C4-2B (cell line): ENCODE results near the gene AVL9.
"Not testable (repeated sequence)": the region's sequence is repeated elsewhere in the genome, so short reads cannot be mapped to it uniquely, and the experiment has no call there.

Source experiments
- ZFX ChIP-seq: fragments of 450-650 bp; IDR thresholded peaks from 2 replicates; pipeline ENCODE4 v1.6.1; 2017
- TF ChIP-seq, protein P1 (sequence below): fragments of 450-650 bp; conservative IDR thresholded peaks from 2 replicates; pipeline ENCODE4 v1.5.1; 2017; ENCODE audit warnings: mild to moderate bottlenecking

DNA sequence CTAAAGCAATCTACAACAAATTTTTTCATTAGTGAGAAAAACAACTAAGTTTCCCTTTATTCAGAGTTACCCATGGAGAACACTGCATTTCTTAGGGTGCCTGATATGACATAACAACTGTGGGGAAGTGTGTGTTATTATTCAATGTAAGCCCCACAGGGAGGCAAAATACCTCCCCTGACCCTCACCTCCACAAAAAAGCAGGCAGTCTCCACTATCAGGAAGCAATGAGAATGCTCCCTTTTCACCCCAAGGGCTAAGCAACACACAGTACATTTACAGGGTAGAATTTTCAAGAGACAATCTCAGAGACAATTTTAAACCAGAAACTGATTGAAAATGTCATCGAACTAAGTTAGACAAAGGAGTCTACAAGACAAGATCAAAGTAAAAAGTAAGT, 138.2 kb downstream of the AVL9 start:
- TF ChIP-seq, protein P1, sequence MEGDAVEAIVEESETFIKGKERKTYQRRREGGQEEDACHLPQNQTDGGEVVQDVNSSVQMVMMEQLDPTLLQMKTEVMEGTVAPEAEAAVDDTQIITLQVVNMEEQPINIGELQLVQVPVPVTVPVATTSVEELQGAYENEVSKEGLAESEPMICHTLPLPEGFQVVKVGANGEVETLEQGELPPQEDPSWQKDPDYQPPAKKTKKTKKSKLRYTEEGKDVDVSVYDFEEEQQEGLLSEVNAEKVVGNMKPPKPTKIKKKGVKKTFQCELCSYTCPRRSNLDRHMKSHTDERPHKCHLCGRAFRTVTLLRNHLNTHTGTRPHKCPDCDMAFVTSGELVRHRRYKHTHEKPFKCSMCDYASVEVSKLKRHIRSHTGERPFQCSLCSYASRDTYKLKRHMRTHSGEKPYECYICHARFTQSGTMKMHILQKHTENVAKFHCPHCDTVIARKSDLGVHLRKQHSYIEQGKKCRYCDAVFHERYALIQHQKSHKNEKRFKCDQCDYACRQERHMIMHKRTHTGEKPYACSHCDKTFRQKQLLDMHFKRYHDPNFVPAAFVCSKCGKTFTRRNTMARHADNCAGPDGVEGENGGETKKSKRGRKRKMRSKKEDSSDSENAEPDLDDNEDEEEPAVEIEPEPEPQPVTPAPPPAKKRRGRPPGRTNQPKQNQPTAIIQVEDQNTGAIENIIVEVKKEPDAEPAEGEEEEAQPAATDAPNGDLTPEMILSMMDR: not testable (repeated sequence)
- not testable (repeated sequence) for TF ChIP-seq ZFX
